GM10847 (cell line): ENCODE data around the gene ACLY.

ENCODE experiments used
- POLR2A ChIP-seq: IDR thresholded peaks from 2 replicates; pipeline ENCODE4 v1.6.1; 2011; ENCODE audit not compliant: insufficient read length; ENCODE audit errors: extremely low read depth

The ACLY gene

DNA sequence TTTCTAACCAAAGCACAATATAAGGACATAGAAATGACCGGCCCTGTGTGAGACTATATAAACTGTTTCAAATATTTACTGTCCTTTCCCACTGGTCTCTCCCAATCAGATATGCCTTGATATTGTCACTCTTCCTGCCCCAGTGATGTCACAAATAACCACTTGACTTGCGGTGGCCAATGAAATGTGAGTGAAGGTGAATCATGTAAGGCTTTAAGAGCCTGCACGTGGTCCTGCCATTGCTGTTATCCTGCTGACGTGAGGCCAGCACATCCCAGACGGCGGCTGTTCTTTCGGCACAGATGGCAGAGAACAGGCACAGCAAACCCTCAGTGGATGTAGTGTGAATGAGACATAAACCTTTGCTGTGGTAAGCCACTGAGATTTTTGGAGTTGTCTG is 48.1 kb downstream of the ACLY start:
- TF ChIP-seq POLR2A, result no peak

DNA sequence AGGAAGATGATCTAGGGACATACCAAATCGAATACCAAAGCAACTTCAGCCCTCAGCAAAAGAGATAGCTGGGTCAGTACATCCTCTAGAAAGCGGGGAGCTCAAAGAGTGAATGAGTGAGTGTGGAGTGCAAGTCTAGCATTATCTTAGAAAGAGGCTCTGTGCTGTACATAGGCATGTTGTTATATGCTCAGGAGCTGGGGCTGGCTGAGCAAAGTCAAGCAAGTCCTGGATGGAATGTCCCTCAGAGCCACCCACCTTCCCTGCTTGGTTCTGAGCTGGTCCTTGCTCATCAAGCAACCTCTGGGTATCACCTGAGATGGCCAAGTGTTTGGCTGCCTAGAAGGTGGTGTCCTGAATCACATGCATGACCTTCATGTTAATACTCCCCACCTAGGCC is 48.7 kb downstream of the ACLY start:
- no peak for TF ChIP-seq POLR2A

DNA sequence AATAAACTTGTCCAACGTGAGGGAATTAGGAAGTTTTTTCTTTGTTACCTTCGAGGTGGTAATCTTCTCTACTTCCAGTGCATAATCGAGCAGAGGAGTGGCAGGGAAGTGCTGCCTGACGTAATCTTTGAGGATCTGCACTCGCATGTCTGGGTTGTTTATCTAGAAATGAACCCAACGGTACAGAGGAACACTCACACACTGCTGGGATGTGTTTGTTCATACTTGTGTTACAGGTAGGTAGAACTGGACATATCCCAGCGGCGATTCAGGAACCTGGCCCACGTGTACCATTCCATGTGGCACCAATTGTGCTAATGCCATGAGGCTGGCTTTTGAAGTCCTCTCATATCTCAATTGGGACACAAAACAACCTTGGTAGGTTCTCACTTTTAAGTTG is 49.3 kb downstream of the ACLY start:
- no peak for TF ChIP-seq POLR2A

DNA sequence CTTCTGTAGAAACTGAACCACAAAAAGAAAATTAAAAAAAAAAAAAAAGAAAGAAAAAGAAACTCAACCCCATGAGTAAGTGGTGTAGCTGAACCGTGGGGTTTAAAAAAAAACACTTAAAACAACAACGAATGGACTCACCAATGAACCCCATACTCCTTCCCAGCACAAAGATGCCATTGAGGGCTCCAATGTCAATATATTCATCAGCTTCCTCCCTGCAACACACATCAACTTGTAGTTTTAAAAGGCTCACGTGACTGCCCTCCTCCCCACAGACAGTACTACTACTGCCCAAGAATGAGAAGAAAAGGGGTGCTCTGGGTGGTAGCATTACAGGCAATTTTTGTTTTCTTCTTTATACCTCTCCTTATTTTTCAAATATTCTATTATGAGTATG is 50.2 kb downstream of the ACLY start:
- TF ChIP-seq POLR2A, result no peak

DNA sequence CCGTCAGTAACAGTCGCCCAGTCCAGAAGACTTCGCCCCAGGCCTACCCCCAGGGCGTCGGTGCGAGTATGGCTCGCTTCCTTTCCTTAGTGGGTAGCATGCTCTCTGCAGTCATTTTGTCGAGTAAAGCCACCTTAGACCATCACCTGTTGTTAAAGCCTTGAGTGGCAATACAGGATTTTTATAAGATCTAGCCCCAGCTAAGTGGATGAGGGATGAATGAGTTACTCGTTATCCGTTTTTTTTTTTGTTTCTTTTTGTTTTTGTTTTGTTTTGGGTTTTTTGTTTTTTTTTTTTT is 53.2 kb downstream of the ACLY start:
- no peak for TF ChIP-seq POLR2A

- peak; percentile 96 for TF ChIP-seq POLR2A
Measured at GRCh38 chr17:41864836-41865595, 53.7 kb downstream of the ACLY start, which contains the start of gene KLHL11. TSS of gene KLHL11 (minus strand) at chr17:41865423. CDS start at chr17:41865370, 53 bp downstream.

DNA sequence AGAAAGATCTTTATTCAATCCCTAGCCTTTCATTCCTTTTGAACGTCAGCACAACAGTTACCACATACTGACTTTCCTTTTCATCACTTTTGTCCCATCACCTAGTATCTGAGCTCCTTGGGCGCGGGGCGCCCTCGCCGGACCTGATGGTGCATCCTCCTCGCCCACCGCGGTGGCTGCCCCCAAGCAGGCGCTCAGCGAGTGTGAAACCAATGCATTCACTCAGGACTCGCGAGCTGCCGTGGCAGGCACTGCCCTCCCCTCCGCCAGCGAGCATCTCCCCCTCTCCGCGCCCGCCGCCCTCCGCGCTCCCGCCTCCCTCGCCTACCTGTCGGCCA is 54.3 kb downstream of the ACLY start:
- no peak for TF ChIP-seq POLR2A

GRCh38 chr17:41863074-41863848 is 55.5 kb downstream of the ACLY start:
- TF ChIP-seq POLR2A, result no peak

DNA sequence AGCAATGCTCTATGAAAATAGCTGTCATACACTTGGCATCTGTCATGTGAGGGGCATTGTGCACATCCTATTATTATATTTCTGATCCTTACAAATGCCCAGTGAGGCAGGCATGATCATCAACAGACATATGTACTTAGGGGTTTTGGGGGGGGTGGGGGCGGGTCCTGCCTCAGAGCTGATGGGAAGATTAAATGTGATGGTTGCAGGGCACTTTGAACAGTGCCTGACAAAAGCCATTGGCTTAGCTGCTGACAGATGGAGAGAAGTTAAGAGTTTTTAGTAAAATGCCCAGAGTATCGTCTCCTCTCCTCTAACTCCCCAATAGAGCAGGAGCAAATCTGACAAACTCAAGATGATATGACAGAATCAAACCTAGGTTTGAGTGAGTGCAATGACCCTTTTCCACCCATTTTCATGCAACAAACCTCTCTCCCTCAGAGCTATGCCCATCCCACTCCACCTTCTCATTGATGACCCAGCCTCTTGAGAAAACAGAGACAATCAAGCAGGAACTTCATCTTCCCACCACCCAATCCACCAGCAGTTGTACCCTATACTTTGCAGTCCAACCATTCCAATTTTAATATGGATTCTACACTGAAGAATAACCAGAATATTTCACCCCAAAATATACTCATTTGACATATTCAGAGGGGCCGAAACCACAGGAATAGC is 58.4 kb downstream of the ACLY start:
- no peak for TF ChIP-seq POLR2A

- TF ChIP-seq POLR2A, result no peak
Measured at GRCh38 chr17:41849251-41849990, 69.3 kb downstream of the ACLY start.

GRCh38 chr17:41848788-41849187 is 70.0 kb downstream of the ACLY start:
- no peak for TF ChIP-seq POLR2A

DNA sequence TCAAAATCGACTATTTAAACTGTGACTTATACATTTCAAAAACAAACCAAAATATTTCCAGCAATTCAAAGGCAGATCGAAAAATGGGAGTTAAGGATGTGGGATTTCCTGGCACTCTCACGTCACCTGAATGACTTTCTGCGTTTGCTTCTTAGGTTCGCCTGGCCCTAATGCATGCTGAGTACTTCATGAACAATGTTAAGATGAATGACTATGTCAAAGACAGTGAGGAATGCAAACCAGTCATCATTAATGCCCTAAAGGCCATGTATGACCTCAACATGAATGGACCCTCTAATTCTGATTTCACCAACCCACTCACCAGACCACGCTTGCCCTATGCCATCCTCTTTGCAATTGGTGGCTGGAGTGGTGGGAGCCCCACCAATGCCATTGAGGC is 73.8 kb downstream of the ACLY start:
- TF ChIP-seq POLR2A, result no peak

DNA sequence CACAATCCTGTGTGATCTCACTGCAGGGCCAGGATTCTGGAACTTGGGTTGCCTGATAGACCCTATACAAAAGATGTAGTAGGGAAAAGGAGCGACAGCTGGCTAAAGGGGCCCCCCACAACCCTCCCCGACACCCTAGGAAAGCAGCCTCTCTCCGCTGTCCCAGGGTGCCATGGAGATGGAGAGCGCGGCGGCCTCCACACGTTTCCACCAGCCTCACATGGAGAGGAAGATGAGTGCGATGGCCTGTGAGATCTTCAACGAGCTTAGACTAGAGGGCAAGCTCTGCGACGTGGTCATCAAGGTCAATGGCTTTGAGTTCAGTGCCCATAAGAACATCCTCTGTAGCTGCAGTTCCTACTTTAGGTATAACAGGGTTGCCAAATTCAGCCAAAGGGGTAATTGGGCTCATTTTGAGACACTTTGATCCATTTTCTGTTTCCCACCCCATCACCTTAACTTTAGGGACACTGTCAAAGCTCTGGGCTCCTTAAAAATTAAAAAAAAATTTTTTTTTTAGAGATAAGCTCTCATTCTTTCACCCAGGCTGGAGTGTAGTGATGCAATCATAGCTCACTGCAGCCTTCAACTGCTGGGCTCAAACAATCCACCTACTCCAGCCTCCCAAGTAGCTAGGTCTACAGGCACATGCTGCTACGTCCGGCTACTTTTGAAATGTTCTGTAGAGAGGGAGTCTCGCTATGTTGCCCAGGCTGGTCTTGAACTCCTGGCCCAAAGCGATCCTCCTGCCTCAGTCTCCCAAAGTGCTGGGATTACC is 80.8 kb downstream of the ACLY start, which contains the start of gene KLHL10:
KLHL10 (plus strand) TSS at position 65 of the 778 bp plus-strand sequence; CDS start at position 173, 108 bp downstream.
- TF ChIP-seq POLR2A, result no peak

- no peak for TF ChIP-seq POLR2A
Measured at GRCh38 chr17:41836550-41837196, 82.1 kb downstream of the ACLY start.
